Left renal cortex interstitium (tissue), 4 donors: Measurements from ENCODE around the gene SBF2. TPM values are rescaled to one million over a fixed set of nuclear protein-coding genes. Genes with fewer than 3 reads are reported as not detected.
"Not testable (repeated sequence)": the region's sequence is repeated elsewhere in the genome, so short reads cannot be mapped to it uniquely, and the experiment has no call there.

Experiments used
- DNase-seq, 4 donors: peaks; one replicate each; pipeline ENCODE4 v3.0.0-alpha.2; 2013; ENCODE audit warnings: low read depth in 4 of 4, low spot score in 2 of 4, missing footprints in 1 of 4
- polyA plus RNA-seq, 4 donors: library from polyadenylated mRNA; unstranded; fragments of 120-200 nt; gene quantifications; one replicate each; pipeline ENCODE4 v1.2.1, GENCODE V29; 2013; ENCODE audit not compliant: insufficient read length in 4 of 4

Gene SBF2
- polyA plus RNA-seq, 4 donors, result 41.7 to 58.7 (median 52.8) TPM

DNA sequence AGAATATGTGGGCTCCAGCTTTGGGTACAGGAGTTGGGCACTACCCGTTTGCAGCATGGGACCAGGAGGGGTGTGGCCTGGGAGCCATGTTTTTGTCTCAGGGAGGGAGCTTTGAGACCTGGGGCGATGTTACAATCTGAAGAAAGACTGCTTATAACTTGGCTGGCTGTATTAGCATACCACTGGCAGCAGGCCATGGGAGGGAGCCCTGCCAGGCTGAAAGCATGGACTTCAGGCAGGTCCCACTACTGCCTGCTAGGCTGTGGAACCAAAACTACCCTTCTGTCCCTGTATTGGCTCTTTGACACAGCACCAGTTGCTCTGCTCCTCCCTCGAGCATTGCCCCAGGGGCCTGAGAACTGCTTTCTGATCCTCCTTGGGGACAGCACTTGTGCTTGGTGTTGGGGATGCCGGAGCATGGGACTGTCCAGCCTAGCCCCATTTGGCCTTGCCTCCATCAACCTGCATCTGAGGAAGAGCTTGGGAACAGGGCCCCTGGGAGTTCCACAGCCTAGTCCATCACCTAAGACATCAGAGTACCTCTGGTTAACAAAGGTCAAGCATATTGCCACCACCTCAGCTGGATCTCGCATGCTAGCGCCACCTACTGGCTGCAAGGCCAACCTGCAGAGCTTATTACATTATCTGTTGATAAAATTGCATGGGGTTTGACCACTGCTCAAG lies 217.4 kb downstream of the SBF2 start:
- no peak for DNase-seq

DNA sequence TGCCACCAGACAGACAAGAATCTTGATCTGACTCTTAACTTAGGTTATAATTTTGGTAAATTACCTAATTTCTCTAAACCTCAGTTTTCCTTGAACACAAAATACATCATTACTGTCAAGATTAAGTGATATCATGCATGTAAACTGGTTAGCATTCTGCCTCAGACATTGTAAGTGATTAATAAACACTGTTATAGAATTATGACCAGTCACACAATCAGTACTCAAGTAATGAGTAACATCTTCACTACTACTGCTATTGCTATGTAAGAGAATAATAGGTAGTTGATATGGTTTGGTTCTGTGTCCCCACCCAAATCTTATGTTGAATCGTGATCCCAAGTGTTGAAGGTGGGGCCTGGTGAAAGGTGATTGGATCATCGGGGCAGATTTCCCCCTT lies 218.9 kb downstream of the SBF2 start:
- no peak for DNase-seq

DNA sequence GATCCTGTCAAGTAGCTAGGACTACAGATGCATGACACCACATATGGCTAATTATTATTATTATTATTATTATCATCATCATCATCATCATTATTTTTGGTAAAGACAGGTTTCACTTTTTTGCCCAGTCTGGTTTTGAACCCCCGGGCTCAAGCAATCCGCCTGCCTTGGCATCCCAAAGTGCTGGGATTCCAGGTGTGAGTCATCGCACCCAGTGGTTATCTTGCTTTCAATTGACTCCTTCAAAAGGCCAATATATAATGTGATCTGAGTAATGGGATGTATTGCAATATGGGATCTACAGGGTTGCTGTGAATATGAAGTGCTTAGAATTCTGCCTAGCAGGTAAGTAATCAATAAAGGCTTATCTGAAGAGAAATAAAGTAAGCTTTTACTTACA lies 221.2 kb downstream of the SBF2 start:
- DNase-seq, result no peak

DNA sequence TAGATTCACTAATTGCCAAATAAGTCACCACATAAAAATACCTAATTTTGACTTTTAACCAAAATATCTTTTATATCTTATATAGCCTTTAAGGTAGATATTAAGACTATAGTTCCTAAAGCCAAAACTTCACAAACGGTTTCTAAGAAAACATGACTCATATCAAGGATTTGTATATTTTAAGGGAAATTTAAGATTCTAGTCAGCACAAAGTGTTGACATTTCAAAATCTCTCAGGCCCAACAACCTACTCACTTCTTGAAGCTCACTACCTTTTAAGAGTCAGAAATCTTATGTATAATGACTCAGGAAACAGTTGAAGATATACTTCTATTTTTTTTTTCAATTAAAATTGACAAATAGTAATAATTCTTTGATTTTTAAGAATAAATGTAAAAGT lies 221.9 kb downstream of the SBF2 start:
- no peak for DNase-seq

DNA sequence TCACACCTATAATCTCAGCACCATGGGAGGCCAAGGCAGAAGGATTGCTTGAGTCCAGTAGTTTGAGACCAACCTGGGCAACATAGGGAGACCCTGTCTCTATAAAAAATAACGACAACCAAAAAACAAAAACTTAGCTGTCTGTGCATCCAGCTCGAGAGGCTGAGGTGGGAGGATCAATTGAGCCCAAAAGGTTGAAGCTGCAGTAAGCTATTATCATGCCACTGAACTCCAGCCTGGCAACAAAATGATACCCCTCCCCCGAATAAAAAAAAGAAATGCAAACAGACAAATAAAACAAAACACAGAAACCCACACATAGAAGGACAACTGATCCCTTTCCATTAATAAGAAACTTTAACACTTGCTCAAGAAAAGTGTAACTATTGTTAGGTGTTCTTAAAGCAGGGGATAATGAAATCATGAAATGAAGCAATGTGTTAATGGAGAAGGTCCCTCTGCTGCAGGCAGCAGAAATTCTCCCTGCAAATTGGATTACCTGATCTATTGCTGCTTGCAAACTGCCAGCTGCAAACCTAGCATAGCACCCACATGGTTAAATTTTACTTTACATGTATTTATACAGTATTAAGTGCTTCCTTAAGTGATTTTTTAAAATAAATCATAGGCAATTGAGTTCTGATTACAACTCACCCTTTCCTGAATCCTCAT lies 226.3 kb downstream of the SBF2 start:
- DNase-seq, result no peak

DNA sequence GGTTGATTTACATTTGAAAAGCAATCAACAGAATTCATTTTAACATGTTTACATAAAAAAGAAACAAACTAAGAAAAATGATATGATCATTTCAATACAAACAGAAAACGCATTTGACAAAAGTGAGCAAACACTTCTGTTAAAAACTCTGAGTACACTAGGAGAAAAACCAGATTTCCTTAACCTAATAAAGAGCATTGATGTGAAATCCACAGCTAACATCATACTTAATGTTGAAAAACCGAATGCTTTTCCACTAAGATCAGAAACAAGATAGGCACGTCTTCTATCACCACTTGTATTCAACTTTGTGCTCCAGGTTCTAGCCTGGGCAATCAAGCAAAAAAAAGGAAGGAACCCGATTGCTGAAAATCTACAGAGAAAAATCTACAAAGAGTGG lies 227.6 kb downstream of the SBF2 start:
- no peak for DNase-seq

DNA sequence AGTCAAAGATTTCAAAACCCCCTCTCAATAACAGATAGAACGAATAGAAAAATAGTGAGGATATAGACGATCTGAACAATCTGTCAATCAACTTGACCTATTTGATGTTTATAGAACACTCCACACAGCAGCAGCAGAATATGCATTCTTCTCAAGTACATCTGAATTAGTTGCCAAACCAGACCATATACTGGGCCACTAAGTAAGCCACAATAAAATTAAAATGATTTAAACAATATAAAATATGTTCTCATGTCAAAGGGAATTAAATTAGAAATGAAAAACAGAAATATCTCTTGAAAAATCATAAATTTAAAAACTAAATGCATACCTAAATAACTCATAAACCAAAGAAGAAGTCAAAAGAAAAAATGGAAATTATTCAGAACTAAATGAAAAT lies 229.2 kb downstream of the SBF2 start:
- no peak for DNase-seq

DNA sequence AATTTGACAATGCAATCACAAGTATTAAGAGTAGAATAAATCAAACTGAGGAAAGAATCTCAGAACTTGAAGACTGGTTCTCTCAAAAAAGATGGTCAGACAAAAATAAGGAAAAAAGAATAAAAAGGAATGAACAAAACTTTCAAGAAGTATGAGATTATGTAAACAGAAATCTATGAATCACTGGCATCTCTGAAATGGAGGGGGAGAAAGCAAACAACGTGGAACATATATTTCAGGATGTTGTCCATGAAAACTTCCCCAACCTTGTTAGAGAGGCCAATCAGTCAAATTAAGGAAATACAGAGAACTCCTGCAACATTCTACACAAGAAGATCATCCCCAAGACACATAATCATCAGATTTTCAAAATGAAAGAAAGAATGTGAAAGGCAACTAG lies 235.7 kb downstream of the SBF2 start:
- no peak for DNase-seq

DNA sequence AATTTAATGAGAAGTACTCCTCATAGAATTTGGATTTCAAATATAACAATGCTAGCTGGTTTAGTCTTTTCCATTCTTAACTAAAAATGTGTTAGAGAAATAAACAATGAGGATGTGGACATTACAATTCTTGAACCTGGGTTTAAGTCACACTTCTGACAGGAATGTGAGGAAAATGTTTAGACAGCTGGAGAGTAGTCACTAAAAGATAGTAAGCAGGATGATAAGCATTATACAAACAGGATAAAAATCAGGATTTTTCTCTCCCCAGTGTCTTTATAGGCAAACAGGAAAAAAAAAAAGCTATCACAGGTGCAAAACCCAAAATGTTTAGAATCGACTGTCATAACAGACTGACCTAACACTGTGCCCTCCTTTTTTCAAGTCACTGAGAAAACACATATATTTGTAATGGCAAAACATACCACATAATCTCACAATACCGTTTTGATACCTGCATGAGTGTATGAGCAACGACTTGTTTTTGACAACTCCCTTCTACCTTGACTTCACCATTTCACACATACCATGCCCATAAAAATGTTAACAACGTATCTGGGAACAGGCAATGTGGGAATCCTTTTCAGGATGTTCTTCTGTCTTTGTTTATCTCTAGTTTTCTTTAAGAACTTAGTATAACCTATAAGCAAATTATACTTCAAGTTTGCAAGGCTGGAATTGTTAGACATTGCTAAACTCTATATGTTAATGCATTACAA lies 242.0 kb downstream of the SBF2 start:
- DNase-seq, result no peak

DNA sequence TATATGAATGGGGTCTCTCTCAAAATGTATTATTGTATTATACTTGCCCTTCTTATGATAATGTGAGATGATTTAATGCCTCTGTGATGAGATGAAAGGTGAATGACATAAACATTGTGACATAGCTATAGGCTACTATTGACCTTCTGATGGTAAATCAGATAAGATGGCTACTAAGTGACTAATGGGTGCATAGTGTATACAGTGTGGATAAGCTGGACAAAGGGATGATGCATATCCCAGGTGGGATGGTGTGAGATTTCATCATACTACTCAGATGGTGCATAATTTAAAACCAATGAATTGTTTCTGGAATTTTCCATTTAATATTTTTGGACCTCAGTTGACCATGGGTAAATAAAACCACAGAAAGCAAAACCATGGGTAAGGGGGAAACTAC lies 243.5 kb downstream of the SBF2 start:
- DNase-seq, result no peak

DNA sequence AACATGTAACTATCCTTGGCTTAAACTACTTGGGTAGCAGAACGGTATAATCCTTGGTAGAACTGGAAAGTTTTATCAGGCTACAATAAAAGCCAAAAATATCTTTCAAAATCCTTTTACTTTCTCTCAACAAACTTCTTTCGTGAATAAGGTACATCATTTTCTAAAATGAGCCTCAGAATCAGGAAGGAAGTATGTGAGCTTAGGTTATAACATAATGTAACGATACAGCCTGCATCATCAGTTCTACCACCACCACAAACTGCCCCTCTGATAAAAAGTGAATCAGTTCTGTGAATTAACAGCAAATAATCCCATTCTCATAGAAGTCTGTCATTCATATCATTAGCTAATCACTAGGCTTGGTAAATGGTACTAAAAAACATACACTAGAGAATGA lies 244.3 kb downstream of the SBF2 start:
- no peak for DNase-seq

DNA sequence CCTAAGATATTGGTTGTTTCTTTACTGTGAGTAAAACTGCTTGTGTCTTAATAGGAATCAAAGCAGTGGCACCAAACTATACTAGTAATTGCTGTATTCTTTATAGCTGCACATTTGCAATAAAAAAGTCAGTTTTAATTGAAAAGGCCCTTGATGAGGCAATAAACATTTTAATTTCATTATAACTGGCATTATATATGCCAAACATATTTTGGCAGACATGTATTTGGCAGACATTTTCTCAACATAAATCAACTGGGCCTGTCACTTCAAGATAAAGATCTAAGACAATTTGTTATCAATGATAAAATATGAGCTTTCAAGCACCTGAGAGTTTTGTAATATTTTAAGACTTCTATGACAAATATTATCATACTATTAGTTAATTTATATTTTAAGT lies 245.7 kb downstream of the SBF2 start:
- no peak for DNase-seq

DNA sequence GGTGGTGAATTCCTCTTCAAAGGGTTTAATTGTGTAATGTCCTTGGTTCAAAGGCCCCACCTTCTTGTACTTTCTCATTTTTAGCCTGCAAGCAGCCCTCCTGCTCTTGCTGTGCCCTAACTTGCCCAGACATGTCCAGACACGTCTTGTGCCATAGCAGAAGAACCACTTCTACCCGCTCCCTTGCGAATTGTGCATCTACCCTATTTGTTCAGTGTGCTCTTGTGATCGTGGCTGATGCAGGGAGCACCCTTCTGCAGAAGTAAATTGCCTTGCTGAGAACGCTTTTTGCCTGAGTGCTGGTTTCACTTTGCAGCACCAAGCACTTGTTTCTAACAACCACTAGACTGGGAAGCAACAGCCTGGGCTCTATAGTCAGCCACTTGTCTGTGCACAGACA lies 249.4 kb downstream of the SBF2 start:
- DNase-seq, result no peak

DNA sequence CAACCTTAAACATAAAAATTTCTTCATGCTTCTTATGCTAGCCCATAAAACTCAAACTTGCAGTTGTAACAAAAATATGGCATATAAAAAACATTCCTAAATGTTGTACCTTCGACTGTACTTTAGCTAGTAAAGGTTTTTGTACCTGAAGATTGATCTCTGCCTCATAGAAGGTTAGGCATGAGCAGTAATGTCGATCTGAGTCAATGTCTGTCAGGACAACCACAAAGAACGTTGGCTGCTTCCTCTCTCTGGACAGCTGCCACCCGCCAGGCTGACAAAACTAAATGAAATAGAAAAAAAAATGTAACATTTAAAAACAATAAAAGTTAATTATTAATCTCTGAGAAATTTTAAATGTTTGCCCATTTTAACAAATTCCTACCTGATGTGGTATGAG lies 251.3 kb downstream of the SBF2 start:
- DNase-seq, result no peak

DNA sequence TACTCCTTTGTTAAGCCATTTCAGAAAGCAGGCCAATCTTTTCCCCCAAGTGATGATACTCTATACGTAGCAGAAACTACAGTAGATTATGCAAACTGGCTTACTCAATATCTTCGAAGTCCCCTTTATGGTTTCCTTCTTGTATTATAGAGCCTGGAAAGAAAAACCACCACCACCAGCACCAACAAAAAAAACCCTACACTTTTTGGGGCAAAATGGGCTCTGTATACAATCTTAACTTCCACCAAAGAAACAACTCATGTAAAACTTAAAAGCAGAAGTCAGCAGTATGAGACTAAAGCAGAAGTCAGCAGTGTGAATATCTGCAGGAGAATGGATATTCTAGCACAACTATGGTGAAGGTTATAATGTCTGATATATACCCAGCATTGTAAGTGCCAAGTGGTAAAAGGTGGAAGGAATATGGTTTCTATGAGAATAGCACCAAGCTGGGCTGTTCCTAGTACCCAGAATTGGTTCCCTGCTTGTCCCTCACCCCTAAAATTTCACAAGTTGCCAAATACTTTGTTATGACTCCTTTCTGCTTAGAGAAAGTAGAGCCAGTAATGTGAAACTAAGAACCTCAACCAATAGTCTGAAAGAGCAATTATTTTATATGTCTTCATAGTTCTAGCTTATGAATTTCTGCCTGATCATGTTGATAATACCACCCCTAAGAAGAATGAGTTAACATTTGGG lies 252.1 kb downstream of the SBF2 start:
- no peak for DNase-seq

DNA sequence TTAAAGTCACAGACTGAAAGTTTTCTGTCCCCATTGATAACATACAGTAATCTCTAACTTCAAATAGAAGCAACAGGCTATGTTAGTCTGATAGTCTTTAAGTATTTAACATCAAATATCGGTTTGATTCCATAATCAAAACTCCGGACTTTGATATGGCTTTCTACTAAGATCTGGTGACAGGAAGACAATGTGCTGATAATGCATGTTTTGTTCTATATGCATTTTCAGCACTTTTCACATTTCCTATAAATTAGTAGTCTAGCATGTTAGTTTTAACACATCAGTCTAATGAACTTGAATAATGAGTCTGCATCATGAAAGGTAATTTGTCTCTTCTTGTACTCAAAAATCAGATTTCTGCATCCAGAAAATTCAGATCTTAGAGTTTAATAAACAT lies 252.7 kb downstream of the SBF2 start:
- DNase-seq, result no peak

DNA sequence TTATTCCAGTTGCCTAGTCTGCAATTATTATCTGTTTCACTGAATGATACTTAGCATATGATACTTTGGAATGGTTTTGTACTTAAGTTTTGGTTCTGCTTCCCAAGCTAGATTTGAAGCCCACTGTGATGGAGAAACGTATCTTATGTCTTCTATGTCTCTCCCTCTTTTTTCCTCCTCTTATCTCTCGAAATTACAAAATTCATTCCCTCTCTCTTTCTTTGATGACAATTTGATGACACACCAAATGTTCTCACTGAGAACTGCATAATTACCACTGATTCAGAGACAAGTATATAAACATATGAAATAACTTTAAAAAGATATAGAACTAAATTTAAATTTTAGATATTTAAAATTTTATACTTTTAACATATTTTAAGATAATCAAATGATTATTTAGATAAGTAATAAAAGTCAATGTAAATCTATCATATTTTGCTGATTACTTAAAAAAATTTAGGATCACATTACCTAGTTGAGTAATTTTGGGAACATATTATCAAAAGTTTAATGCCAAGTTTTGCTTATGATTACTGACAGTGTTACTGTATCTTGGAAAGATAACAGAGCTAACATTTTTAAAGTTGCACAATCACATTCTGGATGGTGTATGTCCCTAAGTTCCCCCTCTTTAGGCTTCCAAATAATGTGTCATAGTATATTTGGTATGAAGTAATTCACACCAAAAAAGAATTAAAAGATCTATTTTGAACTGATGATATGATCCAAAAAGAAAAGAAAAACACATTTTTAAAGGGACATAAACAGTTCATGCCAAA lies 255.3 kb downstream of the SBF2 start:
- DNase-seq, result no peak

DNA sequence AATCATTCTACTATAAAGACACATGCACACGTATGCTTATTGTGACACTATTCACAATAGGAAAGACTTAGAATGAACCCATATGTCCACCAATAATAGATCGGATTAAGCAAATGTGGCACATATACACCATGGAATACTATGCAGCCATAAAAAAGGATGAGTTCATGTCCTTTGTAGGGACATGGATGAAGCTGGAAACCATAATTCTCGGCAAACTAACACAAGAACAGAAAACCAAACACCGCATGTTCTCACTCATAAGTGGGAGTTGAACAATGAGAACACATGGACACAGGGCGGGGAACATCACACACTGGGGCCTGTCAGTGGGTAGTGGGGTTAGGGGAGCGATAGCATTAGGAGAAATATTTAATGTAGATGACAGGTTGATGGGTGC lies 258.1 kb downstream of the SBF2 start:
- not testable (repeated sequence) for DNase-seq

DNA sequence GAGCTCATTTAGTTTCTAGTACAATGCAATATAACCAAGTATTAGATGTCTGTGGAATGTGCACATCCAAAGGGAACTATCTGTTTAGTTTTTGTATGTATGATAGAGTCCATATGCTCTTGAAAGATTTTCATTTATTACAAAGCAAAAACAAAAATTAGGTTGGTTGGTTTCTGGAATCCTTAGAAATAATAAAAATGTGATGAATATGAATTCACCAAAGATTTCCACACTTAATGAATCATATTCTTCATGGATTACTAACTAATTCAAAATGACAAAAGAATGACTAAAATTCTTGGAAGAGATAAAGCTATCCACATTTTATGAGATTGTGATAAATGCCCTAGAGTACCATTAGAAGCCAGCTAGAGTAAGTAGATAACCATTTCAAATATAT lies 261.1 kb downstream of the SBF2 start:
- DNase-seq, result no peak

DNA sequence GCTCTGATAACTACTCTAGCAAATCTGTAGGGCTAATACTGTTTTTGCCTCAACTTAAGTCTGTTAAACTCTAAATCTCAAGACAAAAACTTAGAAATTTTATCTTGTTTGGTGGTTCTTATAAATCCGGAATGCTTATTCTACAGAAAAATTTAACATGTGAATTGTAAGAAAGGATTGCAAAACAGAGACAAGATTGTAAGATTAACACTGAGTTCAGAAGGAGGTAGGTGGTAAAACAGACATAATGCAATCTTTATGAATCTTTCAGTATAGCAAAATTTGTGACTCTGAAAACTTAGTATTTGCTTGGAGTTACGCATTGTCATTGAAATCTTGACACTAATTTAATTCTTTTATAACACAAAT lies 263.9 kb downstream of the SBF2 start:
- DNase-seq, result no peak
